Heart left ventricle (tissue), 13 donors: ENCODE measurements around the gene PIK3R6.
A peak's percentile ranks its signal among the peaks of the same experiment; 100 is the strongest.

ENCODE experiments used
- POLR2A ChIP-seq, 2 donors: fragments of 450-650 bp; IDR thresholded peaks; one replicate each; pipeline ENCODE4 v1.6.1; 2017; ENCODE audit warnings: antibody characterized with exemption in 2 of 2, mild to moderate bottlenecking in 2 of 2, moderate library complexity in 2 of 2
- TF ChIP-seq, protein P1 (sequence below), 12 donors: fragments of 200-600 bp; sonication (generic) in 4 of 12; IDR thresholded peaks; one replicate each; pipeline versions ENCODE4 v1.5.0 to v1.8.0; 2018 to 2022; ENCODE audit warnings: antibody characterized with exemption in 12 of 12, mild to moderate bottlenecking in 5 of 12
- donor health status: ischemic (EF 13 %, LVEDD 7.1; RV severe dilation, severe dysfunction).
- donor health status: DM: no; HTN: yes; CAD: no.
- donor health status: DM: no; HTN: no; CAD: no.
- donor health status: ischemic (EF 25% LVEDD 6.9; RV normal size, moderate dysfunction).
- donor health status: ischemic (EF 25% LVEDD 5.7; RV mildly dilated, moderate dysfunction).
- donor health status: ischemic (EF 35%, LVEDD 5.7; RV mildly dilated, moderate dysfunction).
- donor health status: nonischemic (EF 11% LVEDD 7.7; RV severe dilation, severe dysfunction).
- donor health status: DM: yes; HTN: yes; CAD: no.
- donor health status: PGD.
- donor health status: ischemic (EF 29% LVEDD 5.4; RV normal size, mild dysfunction).
- donor health status: nonischemic (EF 23%, LVEDD 6.1; RV moderate dilation, normal function).

DNA sequence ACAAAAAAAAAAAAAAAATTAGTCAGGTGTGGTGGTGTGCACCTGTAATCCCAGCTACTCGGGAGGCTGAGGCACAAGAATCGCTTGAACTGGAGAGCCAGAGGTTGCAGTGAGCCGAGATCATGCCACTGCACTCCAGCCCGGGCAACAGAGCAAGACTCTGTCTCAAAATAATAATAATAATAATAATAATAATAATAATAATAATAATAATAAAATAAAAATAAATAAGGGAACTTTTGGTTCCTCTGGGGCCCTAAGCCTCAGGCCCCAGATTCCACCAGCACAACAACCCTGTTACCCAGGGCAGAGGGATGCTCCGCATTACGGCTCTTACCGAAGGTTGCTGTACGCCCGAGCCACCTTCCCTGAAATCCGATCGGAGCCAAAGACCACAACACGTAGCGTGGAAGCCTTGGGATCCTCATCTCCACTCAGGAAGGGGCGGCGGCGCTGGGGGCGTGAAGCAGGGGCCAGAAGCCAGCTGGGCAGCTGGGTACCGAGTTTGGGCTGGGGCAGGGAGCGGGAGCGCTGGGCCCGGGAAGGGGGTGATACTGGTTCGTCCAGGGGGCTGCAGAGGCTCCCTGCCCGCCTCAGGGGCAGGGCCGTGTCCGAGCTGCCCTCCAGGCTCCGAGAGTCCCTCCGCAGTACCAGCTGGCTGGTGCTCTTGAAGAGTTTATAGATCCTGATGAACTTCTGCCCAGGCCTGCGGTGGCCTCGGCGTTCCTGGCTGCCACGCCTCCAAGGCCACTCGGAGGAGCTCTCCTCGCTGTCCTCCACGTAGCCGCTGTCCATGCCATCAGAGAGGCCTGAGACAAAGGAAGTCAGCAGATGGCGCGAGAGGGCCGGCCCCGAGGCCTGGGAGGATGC, 20.6 kb upstream of the PIK3R6 start:
- TF ChIP-seq, protein P1, sequence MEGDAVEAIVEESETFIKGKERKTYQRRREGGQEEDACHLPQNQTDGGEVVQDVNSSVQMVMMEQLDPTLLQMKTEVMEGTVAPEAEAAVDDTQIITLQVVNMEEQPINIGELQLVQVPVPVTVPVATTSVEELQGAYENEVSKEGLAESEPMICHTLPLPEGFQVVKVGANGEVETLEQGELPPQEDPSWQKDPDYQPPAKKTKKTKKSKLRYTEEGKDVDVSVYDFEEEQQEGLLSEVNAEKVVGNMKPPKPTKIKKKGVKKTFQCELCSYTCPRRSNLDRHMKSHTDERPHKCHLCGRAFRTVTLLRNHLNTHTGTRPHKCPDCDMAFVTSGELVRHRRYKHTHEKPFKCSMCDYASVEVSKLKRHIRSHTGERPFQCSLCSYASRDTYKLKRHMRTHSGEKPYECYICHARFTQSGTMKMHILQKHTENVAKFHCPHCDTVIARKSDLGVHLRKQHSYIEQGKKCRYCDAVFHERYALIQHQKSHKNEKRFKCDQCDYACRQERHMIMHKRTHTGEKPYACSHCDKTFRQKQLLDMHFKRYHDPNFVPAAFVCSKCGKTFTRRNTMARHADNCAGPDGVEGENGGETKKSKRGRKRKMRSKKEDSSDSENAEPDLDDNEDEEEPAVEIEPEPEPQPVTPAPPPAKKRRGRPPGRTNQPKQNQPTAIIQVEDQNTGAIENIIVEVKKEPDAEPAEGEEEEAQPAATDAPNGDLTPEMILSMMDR (IDR thresholded peaks at IDR 0.05): peak in 11 of 12 donors; percentile 24 to 60 (median 44)
- no peak for TF ChIP-seq POLR2A (IDR thresholded peaks at IDR 0.05)
